ENCODE measurements around the gene GAREM1.

The GAREM1 gene

GRCh38 chr18:32258558-32259204 is 212.0 kb downstream of the GAREM1 start:
- H3K27ac ChIP-seq, result no peak overlapping the region
- TF ChIP-seq CTCF (conservative IDR thresholded peaks at IDR 0.05), result no peak

GRCh38 chr18:32258148-32258547 is 212.5 kb downstream of the GAREM1 start:
- TF ChIP-seq CTCF (conservative IDR thresholded peaks at IDR 0.05), result no peak
- no peak overlapping the region for H3K27ac ChIP-seq

- no peak for TF ChIP-seq CTCF (conservative IDR thresholded peaks at IDR 0.05)
- H3K27ac ChIP-seq, result no peak overlapping the region
These were observed 213.4 kb downstream of the GAREM1 start for GRCh38 chr18:32257084-32257785.

GRCh38 chr18:32255570-32255969 is 215.1 kb downstream of the GAREM1 start:
- no peak overlapping the region for H3K27ac ChIP-seq
- no peak for TF ChIP-seq CTCF (conservative IDR thresholded peaks at IDR 0.05)

GRCh38 chr18:32252141-32252860 is 218.4 kb downstream of the GAREM1 start:
- no peak overlapping the region for H3K27ac ChIP-seq
- TF ChIP-seq CTCF (conservative IDR thresholded peaks at IDR 0.05), result no peak

- TF ChIP-seq CTCF (conservative IDR thresholded peaks at IDR 0.05), result no peak
- no peak overlapping the region for H3K27ac ChIP-seq
These were observed 219.2 kb downstream of the GAREM1 start for GRCh38 chr18:32251466-32251865.

- TF ChIP-seq CTCF (conservative IDR thresholded peaks at IDR 0.05), result no peak
- H3K27ac ChIP-seq, result no peak overlapping the region
These were observed 221.3 kb downstream of the GAREM1 start for GRCh38 chr18:32249147-32249929.
